ENCODE data around the gene ATP2C2. TPM values are rescaled to one million over a fixed set of nuclear protein-coding genes. Genes with fewer than 3 reads are reported as not detected.

ATP2C2 gene
- total RNA-seq, 1 experiment from 2014 or later, result 4.0 TPM

DNA sequence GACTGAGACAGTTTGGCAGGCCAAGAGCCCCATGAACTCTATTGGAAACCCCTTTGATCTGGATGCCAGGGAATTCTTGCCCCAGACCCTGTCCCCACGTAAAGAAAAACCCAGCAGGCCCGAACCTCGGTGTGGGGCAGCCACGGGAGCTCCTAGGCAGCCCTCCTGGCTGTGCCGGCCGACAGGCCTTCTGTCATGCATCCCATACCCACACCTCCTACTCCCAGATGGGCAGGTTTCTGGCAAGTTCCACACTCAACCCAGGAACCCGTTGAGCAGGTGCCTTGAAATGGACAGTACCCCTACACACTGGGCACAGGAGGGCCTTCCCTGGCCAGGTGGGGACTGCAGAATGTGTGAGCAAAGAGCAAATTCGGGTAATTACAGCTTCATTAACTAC lies 23.6 kb upstream of the ATP2C2 start:
- Histone ChIP-seq H3K4ac (ENCODE audit: low read depth, low read length) (no peak overlapping the region), H3K18ac (ENCODE audit: insufficient read length, low read depth, low read length) (no peak overlapping the region), H3K23ac (ENCODE audit: insufficient read length, low read depth, low read length) (no peak overlapping the region)

More for the DNA sequence above, 23.6 kb upstream of the ATP2C2 start:
- no peak overlapping the region for H3K14ac ChIP-seq (ENCODE audit: insufficient read depth, low read length)
- no peak overlapping the region for H4K8ac ChIP-seq (replicated peaks; ENCODE audit: insufficient read length, low read depth, low read length)
- DNase-seq, result no peak
- no peak overlapping the region for H2BK20ac ChIP-seq (ENCODE audit: low read depth, low read length, poor library complexity, severe bottlenecking)
- H3K23me2 ChIP-seq (ENCODE audit: insufficient read length, low read depth, low read length, poor library complexity, severe bottlenecking), result no peaks in the 10 kb centered on the region
- H3K9ac ChIP-seq (ENCODE audit: extremely low read depth, insufficient read length, low read length), result no peak overlapping the region
- no peak overlapping the region for H4K91ac ChIP-seq (ENCODE audit: insufficient read length, low read depth, low read length)
- no peaks in the 10 kb centered on the region for H3K4me1 ChIP-seq (ENCODE audit: insufficient read depth, low read length)
- no peak overlapping the region for H2AK5ac ChIP-seq (ENCODE audit: insufficient read length, low read length)
- no peaks in the 10 kb centered on the region for H3K79me2 ChIP-seq (ENCODE audit: insufficient read depth, low read length)
- H3K36me3 Mint-ChIP-seq (ENCODE audit: insufficient read depth in 1 of 3, low read depth in 3 of 3), result no peaks in the 10 kb centered on the region
- no peaks in the 10 kb centered on the region for H3K79me1 ChIP-seq (ENCODE audit: insufficient read depth, low read depth, low read length, poor library complexity, severe bottlenecking)
- WGBS (ENCODE audit: extremely low coverage, insufficient read length, low lambda C conversion rate), result no CpG with 5 or more reads among the region's 8 CpGs
- H3K4me1 Mint-ChIP-seq, result peaks cover 0 to 3% of the 10 kb centered on the region in 2 experiments; a peak in 1 of 4 replicates
- H2BK12ac ChIP-seq (ENCODE audit: insufficient read length, low read depth, low read length), result no peak overlapping the region
- no peaks in the 10 kb centered on the region for H4K20me1 ChIP-seq (ENCODE audit: control insufficient read depth, insufficient read depth, insufficient read length)
- no peak overlapping the region for H2BK5ac ChIP-seq (ENCODE audit: insufficient read length, low read length)
- H3K56ac ChIP-seq (ENCODE audit: insufficient read length, low read depth, low read length), result no peak overlapping the region
- H3K9me3 ChIP-seq (ENCODE audit: control insufficient read depth, low read depth, low read length), result no peaks in the 10 kb centered on the region
- H4K5ac ChIP-seq (ENCODE audit: insufficient read length, low read depth, low read length), result no peak overlapping the region
- H2BK120ac ChIP-seq (ENCODE audit: low read depth, low read length, poor library complexity, severe bottlenecking), result no peak overlapping the region
- H3K27ac Mint-ChIP-seq, result no peak overlapping the region; a peak in 1 of 7 replicates
- H2BK15ac ChIP-seq (ENCODE audit: low read depth, low read length), result no peak overlapping the region
- H3K27me3 Mint-ChIP-seq (ENCODE audit: low read depth), result peaks cover 1% of the 10 kb centered on the region
- H3K27me3 ChIP-seq (ENCODE audit: insufficient read depth, low read length), result no peaks in the 10 kb centered on the region
- TF ChIP-seq, protein P1, sequence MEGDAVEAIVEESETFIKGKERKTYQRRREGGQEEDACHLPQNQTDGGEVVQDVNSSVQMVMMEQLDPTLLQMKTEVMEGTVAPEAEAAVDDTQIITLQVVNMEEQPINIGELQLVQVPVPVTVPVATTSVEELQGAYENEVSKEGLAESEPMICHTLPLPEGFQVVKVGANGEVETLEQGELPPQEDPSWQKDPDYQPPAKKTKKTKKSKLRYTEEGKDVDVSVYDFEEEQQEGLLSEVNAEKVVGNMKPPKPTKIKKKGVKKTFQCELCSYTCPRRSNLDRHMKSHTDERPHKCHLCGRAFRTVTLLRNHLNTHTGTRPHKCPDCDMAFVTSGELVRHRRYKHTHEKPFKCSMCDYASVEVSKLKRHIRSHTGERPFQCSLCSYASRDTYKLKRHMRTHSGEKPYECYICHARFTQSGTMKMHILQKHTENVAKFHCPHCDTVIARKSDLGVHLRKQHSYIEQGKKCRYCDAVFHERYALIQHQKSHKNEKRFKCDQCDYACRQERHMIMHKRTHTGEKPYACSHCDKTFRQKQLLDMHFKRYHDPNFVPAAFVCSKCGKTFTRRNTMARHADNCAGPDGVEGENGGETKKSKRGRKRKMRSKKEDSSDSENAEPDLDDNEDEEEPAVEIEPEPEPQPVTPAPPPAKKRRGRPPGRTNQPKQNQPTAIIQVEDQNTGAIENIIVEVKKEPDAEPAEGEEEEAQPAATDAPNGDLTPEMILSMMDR (conservative IDR thresholded peaks at IDR 0.05), result no peak
- no peak overlapping the region for H3K27ac ChIP-seq (ENCODE audit: insufficient read length, low read depth, low read length)
- no peaks in the 10 kb centered on the region for H3K9me3 Mint-ChIP-seq
- no peak overlapping the region for H2AFZ ChIP-seq (ENCODE audit: low read length)
- H3K4me3 Mint-ChIP-seq, result no peak overlapping the region
- H3T11ph ChIP-seq (ENCODE audit: low read length), result no peak overlapping the region
- H3K4me2 ChIP-seq (ENCODE audit: insufficient read depth, insufficient read length, low read length), result no peak overlapping the region

Measured in H9 (cell line).